CD14-positive monocyte (primary cell): Measurements from ENCODE around the gene GPALPP1. TPM values are rescaled to one million over a fixed set of nuclear protein-coding genes. Genes with fewer than 3 reads are reported as not detected.
A peak's percentile ranks its signal among the peaks of the same experiment; 100 is the strongest.

ENCODE experiments used
- DNase-seq, 3 donors: peaks; one replicate each; pipeline ENCODE4 v3.0.0-alpha.2; 2011 to 2022
- H2AFZ ChIP-seq: 2 replicates; pipeline ENCODE4 v1.6.0; 2012; ENCODE audit warnings: mild to moderate bottlenecking, low read depth, low read length, inconsistent platforms; ENCODE audit not compliant: insufficient read depth, poor library complexity, severe bottlenecking
- H3K27ac ChIP-seq, 2 donors: 1 replicate in 1 of 2; 2 replicates in 1 of 2; pipeline ENCODE4 v1.5.1; 2012 to 2013; ENCODE audit warnings: low read length in 2 of 2, control low read depth in 1 of 2, inconsistent platforms in 1 of 2, low read depth in 1 of 2, mild to moderate bottlenecking in 1 of 2
- H3K27me3 ChIP-seq, 2 donors: one replicate each; pipeline versions ENCODE4 v1.6.0 to v1.6.1; 2011 to 2013; ENCODE audit warnings: low read length in 2 of 2; ENCODE audit not compliant: control insufficient read depth in 2 of 2, insufficient read depth in 2 of 2
- H3K36me3 ChIP-seq, 2 donors: replicated peaks in 1 of 2; 1 replicate in 1 of 2; 2 replicates in 1 of 2; pipeline versions ENCODE4 v1.5.1 to v1.6.1; 2012 to 2013; ENCODE audit warnings: low read length in 2 of 2, control low read depth in 1 of 2, inconsistent platforms in 1 of 2, mild to moderate bottlenecking in 1 of 2; ENCODE audit not compliant: insufficient read depth in 2 of 2, control insufficient read depth in 1 of 2
- H3K4me1 ChIP-seq, 2 donors: 1 replicate in 1 of 2; 2 replicates in 1 of 2; pipeline versions ENCODE4 v1.5.1 to v1.6.1; 2012 to 2013; ENCODE audit warnings: low read length in 2 of 2, control low read depth in 1 of 2, inconsistent platforms in 1 of 2, mild to moderate bottlenecking in 1 of 2, moderate library complexity in 1 of 2; ENCODE audit not compliant: insufficient read depth in 2 of 2, control insufficient read depth in 1 of 2
- H3K4me2 ChIP-seq: replicated peaks from 2 replicates; pipeline ENCODE3; 2012; ENCODE audit warnings: low read length, moderate library complexity, mild to moderate bottlenecking; ENCODE audit not compliant: poor library complexity, severe bottlenecking; ENCODE audit errors: extremely low read depth
- H3K4me3 ChIP-seq, 3 experiments: fragments of 200-600 bp in 1 of 3; sonication (generic) in 1 of 3; replicated peaks in 1 of 3; 1 replicate in 2 of 3; 2 replicates in 1 of 3; pipeline ENCODE4 v1.5.1; 2011 to 2013; ENCODE audit warnings: low read length in 3 of 3, mild to moderate bottlenecking in 3 of 3, control low read depth in 2 of 3, low read depth in 2 of 3, inconsistent platforms in 1 of 3, moderate library complexity in 1 of 3
- H3K79me2 ChIP-seq: 2 replicates; pipeline ENCODE4 v1.6.0; 2012; ENCODE audit warnings: mild to moderate bottlenecking, control low read depth, inconsistent platforms, low read length, moderate library complexity; ENCODE audit not compliant: insufficient read depth
- H3K9ac ChIP-seq: 2 replicates; pipeline ENCODE4 v1.6.0; 2017; ENCODE audit warnings: low read length, mild to moderate bottlenecking; ENCODE audit not compliant: insufficient read depth, poor library complexity, severe bottlenecking
- H3K9me3 ChIP-seq, 2 donors: replicated peaks in 1 of 2; 1 replicate in 1 of 2; 2 replicates in 1 of 2; pipeline versions ENCODE4 v1.5.1 to v1.6.1; 2012 to 2013; ENCODE audit warnings: low read length in 2 of 2, control low read depth in 1 of 2; ENCODE audit not compliant: control insufficient read depth in 1 of 2, insufficient read depth in 1 of 2
- H4K20me1 ChIP-seq: 2 replicates; pipeline ENCODE4 v1.6.0; 2012; ENCODE audit warnings: mild to moderate bottlenecking, low read length, control low read depth, moderate library complexity; ENCODE audit not compliant: insufficient read depth
- H3K27ac Mint-ChIP-seq, 7 donors: one replicate each; pipeline ENCODE4 v1.8.0; 2020; ENCODE audit warnings: mild to moderate bottlenecking in 7 of 7, mixed read lengths in 7 of 7, moderate library complexity in 6 of 7, inconsistent platforms in 2 of 7
- H3K27me3 Mint-ChIP-seq, 3 donors: one replicate each; pipeline ENCODE4 v1.8.0; 2021 to 2022; ENCODE audit warnings: low read depth in 3 of 3, mild to moderate bottlenecking in 3 of 3, mixed read lengths in 3 of 3, moderate library complexity in 3 of 3, inconsistent platforms in 1 of 3
- H3K36me3 Mint-ChIP-seq, 2 donors: one replicate each; pipeline ENCODE4 v1.8.0; 2020; ENCODE audit warnings: mixed read lengths in 2 of 2, inconsistent platforms in 1 of 2, mild to moderate bottlenecking in 1 of 2
- H3K4me1 Mint-ChIP-seq: one replicate; pipeline ENCODE4 v1.8.0; 2020; ENCODE audit warnings: mild to moderate bottlenecking, mixed read lengths
- H3K4me3 Mint-ChIP-seq, 2 donors: one replicate each; pipeline ENCODE4 v1.8.0; 2020; ENCODE audit warnings: mild to moderate bottlenecking in 2 of 2, mixed read lengths in 2 of 2, moderate library complexity in 1 of 2
- H3K9me3 Mint-ChIP-seq, 7 donors: one replicate each; pipeline ENCODE4 v1.8.0; 2020 to 2022; ENCODE audit warnings: mixed read lengths in 7 of 7, mild to moderate bottlenecking in 6 of 7, moderate library complexity in 6 of 7, inconsistent platforms in 2 of 7
- WGBS: methylation state at CpG from one replicate; pipeline ENCODE4 v1.1.5; 2013; ENCODE audit warnings: missing lambda C conversion rate; ENCODE audit not compliant: insufficient coverage; 5-methylcytosine and 5-hydroxymethylcytosine counted together
- intact Hi-C, 2 donors: fragments of 100-400 bp; cut with micrococcal nuclease; formaldehyde crosslinking; loops; one replicate each; pipeline versions ENCODE4 v1.15.0 to v1.15.1; 2023
- polyA plus RNA-seq, 3 donors: library from polyadenylated mRNA; depleted of rRNA in 1 of 3; unstranded in 2 of 3; stranded (reverse) in 1 of 3; fragments of 300-500 nt in 2 of 3; fragments of >200 nt in 1 of 3; fragmentation: Illumina TruSeq in 2 of 3; gene quantifications; 1 replicate in 2 of 3; 2 replicates in 1 of 3; pipeline ENCODE4 v1.2.3, GENCODE V29; 2012 to 2021
- TF ChIP-seq, protein P1 (sequence below): fragments of 200-600 bp; IDR thresholded peaks from one replicate; pipeline ENCODE4 v1.8.0; 2022; ENCODE audit warnings: antibody characterized with exemption, mild to moderate bottlenecking

Gene GPALPP1
- polyA plus RNA-seq, 3 donors, result 9.4 to 13.7 (median 11.4) TPM

- no peaks in the 10 kb centered on the region for H3K27me3 ChIP-seq
- DNase-seq, result peak in 2 of 3 donors; percentile 3 to 5
- peaks cover 0 to 11% of the 10 kb centered on the region in 2 donors for H3K36me3 ChIP-seq
- H4K20me1 ChIP-seq, result no peaks in the 10 kb centered on the region
- peak overlapping the region; percentile 80 to 94 (median 92) for H3K4me3 ChIP-seq
- peaks cover 74% of the 10 kb centered on the region for H3K79me2 ChIP-seq
- H3K36me3 Mint-ChIP-seq, result peaks cover 7% of the 10 kb centered on the region in 2 donors
- H3K4me3 Mint-ChIP-seq, result peak overlapping the region; percentile 92 to 97
- no peaks in the 10 kb centered on the region for H3K9me3 Mint-ChIP-seq
- intact Hi-C loops, result loop anchor here (5.0 to 10.0 kb wide), 3 partner anchors 73 to 415 kb away; partner anchors contain the start of gene TSC22D1 (in 2 of the 2)
- H3K4me2 ChIP-seq, result peak overlapping the region; percentile 72
- peaks cover 28% of the 10 kb centered on the region for H3K4me1 Mint-ChIP-seq
- no peaks in the 10 kb centered on the region for H3K9me3 ChIP-seq
- H3K27me3 Mint-ChIP-seq, result peaks cover 0 to 1% (median 0%) of the 10 kb centered on the region in 3 donors
- H3K27ac ChIP-seq, result peak overlapping the region; percentile 72 to 99
- peak overlapping the region; percentile 93 for H2AFZ ChIP-seq
- peaks cover 21 to 26% of the 10 kb centered on the region in 2 donors for H3K4me1 ChIP-seq
- H3K9ac ChIP-seq, result peak overlapping the region; percentile 95
- 4% methylated on average over 9 of the region's 10 CpGs for WGBS
- TF ChIP-seq, protein P1, sequence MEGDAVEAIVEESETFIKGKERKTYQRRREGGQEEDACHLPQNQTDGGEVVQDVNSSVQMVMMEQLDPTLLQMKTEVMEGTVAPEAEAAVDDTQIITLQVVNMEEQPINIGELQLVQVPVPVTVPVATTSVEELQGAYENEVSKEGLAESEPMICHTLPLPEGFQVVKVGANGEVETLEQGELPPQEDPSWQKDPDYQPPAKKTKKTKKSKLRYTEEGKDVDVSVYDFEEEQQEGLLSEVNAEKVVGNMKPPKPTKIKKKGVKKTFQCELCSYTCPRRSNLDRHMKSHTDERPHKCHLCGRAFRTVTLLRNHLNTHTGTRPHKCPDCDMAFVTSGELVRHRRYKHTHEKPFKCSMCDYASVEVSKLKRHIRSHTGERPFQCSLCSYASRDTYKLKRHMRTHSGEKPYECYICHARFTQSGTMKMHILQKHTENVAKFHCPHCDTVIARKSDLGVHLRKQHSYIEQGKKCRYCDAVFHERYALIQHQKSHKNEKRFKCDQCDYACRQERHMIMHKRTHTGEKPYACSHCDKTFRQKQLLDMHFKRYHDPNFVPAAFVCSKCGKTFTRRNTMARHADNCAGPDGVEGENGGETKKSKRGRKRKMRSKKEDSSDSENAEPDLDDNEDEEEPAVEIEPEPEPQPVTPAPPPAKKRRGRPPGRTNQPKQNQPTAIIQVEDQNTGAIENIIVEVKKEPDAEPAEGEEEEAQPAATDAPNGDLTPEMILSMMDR, result no peak
- peak overlapping the region; percentile 95 to 100 (median 98) for H3K27ac Mint-ChIP-seq
Observed at GRCh38 chr13:44989941-44990340, 603 bp downstream of the GPALPP1 start.

GRCh38 chr13:45003417-45003816 is 14.1 kb downstream of the GPALPP1 start:
- no peak overlapping the region for H3K4me3 ChIP-seq
- Mint-ChIP-seq H3K4me3 (no peak overlapping the region), H3K36me3 (peaks cover 36 to 51% of the 10 kb centered on the region in 2 donors), H3K9me3 (peaks cover 0 to 4% (median 0%) of the 10 kb centered on the region in 7 donors), H3K27ac (no peak overlapping the region), H3K27me3 (no peaks in the 10 kb centered on the region), H3K4me1 (no peaks in the 10 kb centered on the region)
- peaks cover 42 to 79% of the 10 kb centered on the region in 2 donors for H3K36me3 ChIP-seq
- H4K20me1 ChIP-seq, result no peaks in the 10 kb centered on the region
- TF ChIP-seq, protein P1, result no peak
- H3K4me2 ChIP-seq, result no peak overlapping the region
- no peaks in the 10 kb centered on the region for H3K4me1 ChIP-seq
- intact Hi-C loops, result no loop called here
- no peak overlapping the region for H3K27ac ChIP-seq
- no peak overlapping the region for H2AFZ ChIP-seq
- no peak overlapping the region for H3K9ac ChIP-seq
- no peaks in the 10 kb centered on the region for H3K9me3 ChIP-seq
- no peaks in the 10 kb centered on the region for H3K79me2 ChIP-seq
- no peak for DNase-seq
- no peaks in the 10 kb centered on the region for H3K27me3 ChIP-seq
